NOMO-1 treated with dmso at 0.1 percent for 144 hours (cell line): ENCODE results near the gene TTLL7.

ENCODE experiments used
- DNase-seq: peaks from one replicate; lab custom pipeline; 2025; ENCODE audit not compliant: unreplicated experiment; lab: John Stamatoyannopoulos, UW

Gene TTLL7

GRCh38 chr1:83889707-83890106 is 109.2 kb downstream of the TTLL7 start:
- DNase-seq = no peak

- DNase-seq = no peak
Measured at GRCh38 chr1:83887483-83887882, 111.4 kb downstream of the TTLL7 start.

GRCh38 chr1:83883979-83884378 is 115.0 kb downstream of the TTLL7 start:
- no peak for DNase-seq

GRCh38 chr1:83882906-83883305 is 116.0 kb downstream of the TTLL7 start:
- no peak for DNase-seq

GRCh38 chr1:83872515-83872914 is 126.4 kb downstream of the TTLL7 start:
- DNase-seq = no peak

GRCh38 chr1:83864991-83865390 is 133.9 kb downstream of the TTLL7 start:
- no peak for DNase-seq

GRCh38 chr1:83860490-83861221 is 138.3 kb downstream of the TTLL7 start:
- peak; percentile 40 for DNase-seq

- no peak for DNase-seq
Measured at GRCh38 chr1:83857716-83858115, 141.2 kb downstream of the TTLL7 start.

GRCh38 chr1:83857103-83857502 is 141.8 kb downstream of the TTLL7 start:
- peak; percentile 15 for DNase-seq

- no peak for DNase-seq
Measured at GRCh38 chr1:83856381-83856780, 142.6 kb downstream of the TTLL7 start.

- no peak for DNase-seq
Measured at GRCh38 chr1:83854456-83854855, 144.5 kb downstream of the TTLL7 start.

GRCh38 chr1:83850834-83851233 is 148.1 kb downstream of the TTLL7 start:
- DNase-seq = no peak

- DNase-seq = no peak
Measured at GRCh38 chr1:83849191-83850061, 149.5 kb downstream of the TTLL7 start.

- DNase-seq = no peak
Measured at GRCh38 chr1:83846138-83846537, 152.8 kb downstream of the TTLL7 start.

- DNase-seq = peak; percentile 6
Measured at GRCh38 chr1:83845437-83846071, 153.4 kb downstream of the TTLL7 start.

- DNase-seq = no peak
Measured at GRCh38 chr1:83844546-83844945, 154.4 kb downstream of the TTLL7 start.

GRCh38 chr1:83839566-83840173 is 159.3 kb downstream of the TTLL7 start:
- DNase-seq = no peak

- DNase-seq = no peak
Measured at GRCh38 chr1:83838573-83838972, 160.4 kb downstream of the TTLL7 start.

GRCh38 chr1:83836543-83836942 is 162.4 kb downstream of the TTLL7 start:
- DNase-seq = no peak

- DNase-seq = no peak
Measured at GRCh38 chr1:83834621-83835264, 164.2 kb downstream of the TTLL7 start.

GRCh38 chr1:83832194-83832593 is 166.7 kb downstream of the TTLL7 start:
- no peak for DNase-seq
